Measurements from ENCODE around the gene MEAF6. TPM values are rescaled to one million over a fixed set of nuclear protein-coding genes. Genes with fewer than 3 reads are reported as not detected.

Gene MEAF6
- total RNA-seq, 2 experiments from 2014 or later = 66.8 to 72.2 TPM

DNA sequence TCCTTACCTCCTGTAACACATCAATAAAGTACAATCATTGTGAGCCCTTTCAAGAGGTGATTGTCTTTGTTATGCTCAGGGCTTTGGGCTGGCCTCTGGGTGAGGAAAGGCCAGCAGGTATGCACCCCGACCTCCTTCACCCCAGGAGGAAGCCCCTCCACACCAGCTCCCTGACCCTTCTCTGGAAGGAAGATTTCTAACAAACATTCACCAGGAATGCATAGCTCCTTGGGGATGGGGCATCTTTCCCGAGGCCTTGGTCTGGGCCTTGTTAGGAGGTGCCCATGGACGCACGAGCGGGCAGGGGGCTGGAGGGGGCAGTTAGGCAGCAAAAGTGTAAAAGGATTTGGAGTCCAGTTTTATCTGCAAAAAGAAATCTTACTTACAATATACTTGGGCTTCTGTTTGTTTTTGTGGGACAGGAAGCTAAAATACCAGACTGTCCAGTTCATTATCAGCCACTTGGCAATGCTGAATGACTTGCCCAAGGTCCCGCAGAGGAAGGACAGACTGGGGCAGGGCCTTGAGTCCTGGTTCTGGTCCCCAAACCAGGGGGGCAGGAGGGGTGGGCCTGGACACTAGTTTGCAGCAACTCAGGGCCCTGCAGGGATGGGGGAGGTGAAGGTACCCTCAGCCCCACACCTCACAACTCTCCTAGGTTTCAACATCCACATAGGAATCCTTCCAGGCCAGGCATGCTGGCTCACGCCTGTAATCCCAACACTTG, 30.1 kb downstream of the MEAF6 start:
- Mint-ChIP-seq H3K4me1 (peaks cover 35% of the 10 kb centered on the region), H3K36me3 (ENCODE audit: low read depth) (peaks cover 47% of the 10 kb centered on the region), H3K27me3 (no peaks in the 10 kb centered on the region), H3K27ac (peak overlapping the region; percentile 8), H3K4me3 (no peak overlapping the region), H3K9me3 (ENCODE audit: low read depth) (no peaks in the 10 kb centered on the region)
- DNase-seq (no peak), ATAC-seq (no peak)
- POLR2A ChIA-PET = interaction anchor here (3.9 kb wide), 1 partner anchor 9 kb away, joined by 30 read pairs; the partner anchor contains the start of gene ZC3H12A
- CTCF ChIA-PET = interaction anchor here (1.1 to 4.7 kb wide), 4 partner anchors 13 to 29 kb away, joined by 3 to 194 read pairs (median 32); no protein-coding TSS in a partner anchor
- intact Hi-C loops (cut with DNase I, micrococcal nuclease) = no loop called here

DNA sequence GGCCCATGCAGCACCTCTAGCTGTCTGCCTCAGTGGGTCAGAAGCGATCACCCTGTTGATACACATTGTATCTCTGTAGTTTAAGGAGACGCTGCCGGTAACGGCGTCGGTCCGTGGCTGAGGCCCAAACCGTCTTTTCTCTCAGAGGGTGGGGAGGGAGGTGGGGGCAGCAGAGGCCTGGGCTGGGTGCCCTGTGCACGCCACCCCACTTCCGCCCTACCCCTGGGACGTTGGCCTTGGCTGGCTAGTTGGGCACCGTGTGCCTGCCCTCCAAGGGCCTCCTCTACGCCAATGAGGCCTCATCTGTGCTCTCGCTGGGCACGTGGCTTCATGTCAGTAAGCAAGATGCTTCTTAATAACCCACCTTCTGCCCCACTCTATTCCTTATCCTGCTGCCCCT, 30.8 kb downstream of the MEAF6 start:
- ATAC-seq = no peak
- peak overlapping the region; percentile 8 for H3K27ac Mint-ChIP-seq
- no peak for DNase-seq
- ChIA-PET CTCF (interaction anchor here (4.6 to 4.7 kb wide), 2 partner anchors 13 to 29 kb away, joined by 43 to 194 read pairs; no protein-coding TSS in a partner anchor), POLR2A (no interaction called here)
- intact Hi-C loops (cut with DNase I, micrococcal nuclease) = no loop called here
- H3K36me3 Mint-ChIP-seq (ENCODE audit: low read depth) = peaks cover 54% of the 10 kb centered on the region
- H3K4me3 Mint-ChIP-seq = no peak overlapping the region
- H3K27me3 Mint-ChIP-seq = no peaks in the 10 kb centered on the region
- no peaks in the 10 kb centered on the region for H3K9me3 Mint-ChIP-seq (ENCODE audit: low read depth)
- H3K4me1 Mint-ChIP-seq = peaks cover 35% of the 10 kb centered on the region

DNA sequence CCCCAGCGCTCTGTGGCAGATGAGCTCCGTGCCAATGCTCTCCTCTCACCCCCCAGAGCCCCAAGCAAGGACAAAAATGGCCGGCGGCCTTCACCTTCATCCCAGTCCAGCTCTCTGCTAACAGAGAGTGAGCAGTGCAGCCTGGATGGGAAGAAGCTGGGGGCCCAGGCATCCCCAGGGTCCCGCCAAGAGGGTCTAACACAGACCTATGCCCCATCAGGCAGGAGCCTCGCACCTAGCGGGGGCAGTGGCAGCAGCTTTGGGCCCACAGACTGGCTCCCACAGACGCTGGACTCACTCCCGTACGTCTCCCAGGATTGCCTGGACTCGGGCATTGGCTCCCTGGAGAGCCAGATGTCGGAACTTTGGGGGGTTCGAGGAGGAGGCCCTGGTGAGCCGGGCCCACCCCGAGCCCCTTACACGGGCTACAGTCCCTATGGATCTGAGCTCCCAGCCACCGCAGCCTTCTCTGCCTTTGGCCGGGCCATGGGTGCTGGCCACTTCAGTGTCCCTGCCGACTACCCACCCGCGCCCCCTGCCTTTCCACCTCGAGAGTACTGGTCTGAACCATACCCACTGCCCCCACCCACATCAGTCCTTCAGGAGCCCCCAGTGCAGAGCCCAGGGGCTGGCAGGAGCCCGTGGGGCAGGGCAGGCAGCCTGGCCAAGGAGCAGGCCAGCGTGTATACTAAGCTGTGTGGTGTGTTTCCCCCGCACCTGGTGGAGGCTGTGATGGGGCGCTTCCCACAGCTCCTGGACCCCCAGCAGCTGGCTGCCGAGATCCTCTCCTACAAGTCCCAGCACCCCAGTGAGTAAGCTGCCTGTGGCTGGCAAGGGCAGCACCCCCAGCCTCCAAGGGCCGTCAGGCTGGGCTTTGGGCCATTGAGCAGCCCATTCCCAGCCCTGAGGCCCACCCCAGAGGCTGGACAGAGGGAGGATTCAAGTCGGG, 31.5 kb downstream of the MEAF6 start:
- CTCF ChIA-PET = no interaction called here
- no peak for ATAC-seq
- Mint-ChIP-seq H3K27me3 (no peaks in the 10 kb centered on the region), H3K36me3 (ENCODE audit: low read depth) (peaks cover 61% of the 10 kb centered on the region), H3K9me3 (ENCODE audit: low read depth) (no peaks in the 10 kb centered on the region), H3K27ac (peak overlapping the region; percentile 98), H3K4me3 (no peak overlapping the region), H3K4me1 (peaks cover 38% of the 10 kb centered on the region)
- POLR2A ChIA-PET = interaction anchor here (0.6 kb wide), 1 partner anchor 560 kb away, joined by 3 read pairs; no protein-coding TSS in a partner anchor
- DNase-seq = no peak
- intact Hi-C loops (cut with DNase I, micrococcal nuclease) = no loop called here

DNA sequence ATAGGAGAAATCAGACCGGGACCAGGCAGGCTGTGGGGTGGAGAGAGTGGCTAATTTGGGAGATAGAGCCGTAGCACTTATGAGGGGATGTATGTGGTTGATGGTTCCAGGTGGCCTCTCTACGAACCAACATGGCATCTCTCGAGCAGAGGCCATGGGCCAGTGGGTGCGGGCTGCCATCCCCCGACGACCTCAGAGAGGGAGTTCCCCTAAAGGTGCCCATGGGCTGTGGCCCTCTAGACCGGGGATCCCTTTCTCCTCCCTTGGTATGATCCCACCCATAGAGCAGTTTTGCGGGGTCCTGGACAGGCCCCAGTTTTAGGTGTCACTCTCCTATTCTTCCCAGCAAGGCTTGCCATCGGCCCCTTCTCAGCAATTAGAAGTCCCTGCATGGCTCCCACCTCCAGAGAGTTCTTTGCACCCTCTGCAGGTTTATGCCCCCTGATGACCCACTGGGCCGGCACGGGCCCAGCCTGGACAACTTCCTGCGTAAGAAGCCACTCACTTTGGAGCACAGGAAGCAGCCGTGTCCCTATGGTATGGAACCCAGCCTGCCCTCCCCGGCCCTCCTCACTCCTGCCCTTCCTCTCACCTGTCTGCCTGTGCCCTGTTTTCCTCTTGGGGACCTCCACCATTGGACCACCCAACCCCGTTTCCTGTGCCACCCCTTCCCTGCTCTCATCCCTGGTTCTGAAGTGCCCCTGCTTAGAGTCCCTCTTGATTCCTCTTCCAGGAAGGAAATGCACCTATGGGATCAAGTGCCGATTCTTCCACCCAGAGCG, 32.4 kb downstream of the MEAF6 start:
- Mint-ChIP-seq H3K27me3 (no peaks in the 10 kb centered on the region), H3K27ac (peak overlapping the region; percentile 98), H3K9me3 (ENCODE audit: low read depth) (no peaks in the 10 kb centered on the region), H3K4me3 (peak overlapping the region; percentile 95), H3K4me1 (peaks cover 38% of the 10 kb centered on the region), H3K36me3 (ENCODE audit: low read depth) (peaks cover 66% of the 10 kb centered on the region)
- ATAC-seq (no peak), DNase-seq (no peak)
- POLR2A ChIA-PET = interaction anchor here (0.6 kb wide), 1 partner anchor 18 kb away, joined by 3 read pairs; no protein-coding TSS in a partner anchor
- intact Hi-C loops (cut with DNase I, micrococcal nuclease) = no loop called here
- CTCF ChIA-PET = interaction anchor here (0.5 to 1.1 kb wide), 2 partner anchors 28 to 32 kb away, joined by 3 to 5 read pairs; partner anchors contain the start of gene MEAF6

DNA sequence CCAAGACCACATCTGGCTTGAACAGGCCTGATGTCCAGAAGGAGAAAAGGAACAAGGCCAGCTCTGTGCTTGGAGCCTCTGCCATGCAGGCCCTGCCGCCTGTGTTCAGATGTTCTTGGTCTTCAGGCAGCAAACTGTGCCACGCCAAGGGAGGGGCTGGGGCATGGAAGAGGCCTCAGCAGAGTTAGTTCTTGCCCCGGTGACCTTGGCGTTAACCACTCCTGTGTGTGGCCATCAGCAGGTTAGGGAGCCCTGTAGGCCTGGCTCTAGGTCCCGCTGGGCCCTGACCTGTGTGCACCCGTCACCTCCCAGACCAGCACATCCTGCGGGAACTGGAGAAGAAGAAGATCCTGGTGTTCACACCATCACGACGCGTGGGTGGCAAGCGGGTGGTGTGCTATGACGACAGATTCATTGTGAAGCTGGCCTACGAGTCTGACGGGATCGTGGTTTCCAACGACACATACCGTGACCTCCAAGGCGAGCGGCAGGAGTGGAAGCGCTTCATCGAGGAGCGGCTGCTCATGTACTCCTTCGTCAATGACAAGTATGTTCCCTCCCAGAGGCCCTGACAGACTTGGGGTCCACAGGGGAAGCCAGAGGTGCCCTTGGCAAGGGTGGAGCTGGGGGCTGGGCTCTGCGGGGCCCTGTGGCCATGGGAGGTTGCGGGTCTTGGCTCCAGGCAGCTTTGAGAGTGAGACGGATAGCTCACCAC, 33.1 kb downstream of the MEAF6 start:
- peak; percentile 79 for DNase-seq
- Mint-ChIP-seq H3K4me3 (peak overlapping the region; percentile 95), H3K27ac (peak overlapping the region; percentile 98), H3K27me3 (no peaks in the 10 kb centered on the region), H3K9me3 (ENCODE audit: low read depth) (no peaks in the 10 kb centered on the region), H3K36me3 (ENCODE audit: low read depth) (peaks cover 73% of the 10 kb centered on the region), H3K4me1 (peaks cover 32% of the 10 kb centered on the region)
- POLR2A ChIA-PET = interaction anchor here (0.6 kb wide), 1 partner anchor 19 kb away, joined by 3 read pairs; no protein-coding TSS in a partner anchor
- no peak for ATAC-seq
- intact Hi-C loops (cut with DNase I, micrococcal nuclease) = no loop called here
- CTCF ChIA-PET = interaction anchor here (0.5 to 1.1 kb wide), 2 partner anchors 27 to 33 kb away, joined by 3 to 5 read pairs; partner anchors contain the start of gene MEAF6

DNA sequence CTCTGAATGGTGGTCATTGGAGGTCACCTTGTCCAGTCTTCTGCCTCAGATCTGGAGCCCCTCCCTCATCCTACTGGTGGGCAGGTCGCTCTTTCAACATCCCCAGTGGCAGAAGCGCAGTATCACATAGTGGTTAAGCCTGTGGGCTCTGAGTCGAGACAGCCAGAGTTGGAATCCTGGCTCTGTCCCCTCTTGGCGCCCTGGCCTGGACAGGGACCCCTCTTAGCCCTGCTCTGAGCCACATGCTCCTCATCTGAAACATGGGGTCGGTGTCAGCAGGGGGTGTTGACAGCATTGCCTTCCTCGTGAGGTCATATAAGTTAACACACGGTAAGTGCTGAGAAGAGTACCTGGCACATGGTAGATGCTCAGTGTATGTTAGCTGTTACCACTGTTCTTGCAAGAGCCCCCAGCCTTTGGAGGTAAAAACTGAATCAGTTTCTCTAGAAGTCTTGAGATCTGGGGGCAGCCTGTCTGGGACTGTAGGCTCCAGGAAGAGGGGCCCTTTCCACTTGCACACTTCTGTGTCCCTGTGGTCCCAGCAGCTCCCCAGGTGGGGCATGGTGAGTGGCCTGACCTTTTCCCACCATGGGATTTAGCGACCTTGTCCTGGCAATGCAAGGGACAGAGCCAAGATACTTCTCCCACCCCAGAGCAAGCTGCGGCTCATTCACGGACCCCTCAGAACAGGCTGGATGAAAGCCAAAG, 33.8 kb downstream of the MEAF6 start:
- H3K9me3 Mint-ChIP-seq (ENCODE audit: low read depth) = no peaks in the 10 kb centered on the region
- intact Hi-C loops (cut with DNase I, micrococcal nuclease) = no loop called here
- CTCF ChIA-PET = interaction anchor here (1.1 kb wide), 1 partner anchor 34 kb away, joined by 5 read pairs; the partner anchor contains the start of gene MEAF6
- ATAC-seq (no peak), DNase-seq (peak; percentile 17)
- POLR2A ChIA-PET = interaction anchor here (0.6 kb wide), 1 partner anchor 486 kb away, joined by 4 read pairs; no protein-coding TSS in a partner anchor
- peaks cover 32% of the 10 kb centered on the region for H3K4me1 Mint-ChIP-seq
- peaks cover 81% of the 10 kb centered on the region for H3K36me3 Mint-ChIP-seq (ENCODE audit: low read depth)
- peak overlapping the region; percentile 95 for H3K4me3 Mint-ChIP-seq
- no peaks in the 10 kb centered on the region for H3K27me3 Mint-ChIP-seq
- peak overlapping the region; percentile 98 for H3K27ac Mint-ChIP-seq

DNA sequence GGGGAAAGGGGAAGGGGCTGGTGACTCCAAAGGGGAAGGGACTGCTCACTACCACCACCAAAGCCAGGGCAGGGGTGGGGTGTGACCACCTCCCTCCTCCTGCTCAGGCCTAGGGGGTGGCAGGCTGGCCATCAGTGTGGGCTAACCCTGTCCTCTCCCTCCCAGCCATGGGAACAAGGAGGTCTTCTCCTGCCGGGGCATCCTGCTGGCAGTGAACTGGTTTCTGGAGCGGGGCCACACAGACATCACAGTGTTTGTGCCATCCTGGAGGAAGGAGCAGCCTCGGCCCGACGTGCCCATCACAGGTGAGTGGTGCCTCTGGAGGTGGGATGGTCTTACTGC, 34.5 kb downstream of the MEAF6 start:
- H3K9me3 Mint-ChIP-seq (ENCODE audit: low read depth) = no peaks in the 10 kb centered on the region
- DNase-seq (peak; percentile 21), ATAC-seq (no peak)

DNA sequence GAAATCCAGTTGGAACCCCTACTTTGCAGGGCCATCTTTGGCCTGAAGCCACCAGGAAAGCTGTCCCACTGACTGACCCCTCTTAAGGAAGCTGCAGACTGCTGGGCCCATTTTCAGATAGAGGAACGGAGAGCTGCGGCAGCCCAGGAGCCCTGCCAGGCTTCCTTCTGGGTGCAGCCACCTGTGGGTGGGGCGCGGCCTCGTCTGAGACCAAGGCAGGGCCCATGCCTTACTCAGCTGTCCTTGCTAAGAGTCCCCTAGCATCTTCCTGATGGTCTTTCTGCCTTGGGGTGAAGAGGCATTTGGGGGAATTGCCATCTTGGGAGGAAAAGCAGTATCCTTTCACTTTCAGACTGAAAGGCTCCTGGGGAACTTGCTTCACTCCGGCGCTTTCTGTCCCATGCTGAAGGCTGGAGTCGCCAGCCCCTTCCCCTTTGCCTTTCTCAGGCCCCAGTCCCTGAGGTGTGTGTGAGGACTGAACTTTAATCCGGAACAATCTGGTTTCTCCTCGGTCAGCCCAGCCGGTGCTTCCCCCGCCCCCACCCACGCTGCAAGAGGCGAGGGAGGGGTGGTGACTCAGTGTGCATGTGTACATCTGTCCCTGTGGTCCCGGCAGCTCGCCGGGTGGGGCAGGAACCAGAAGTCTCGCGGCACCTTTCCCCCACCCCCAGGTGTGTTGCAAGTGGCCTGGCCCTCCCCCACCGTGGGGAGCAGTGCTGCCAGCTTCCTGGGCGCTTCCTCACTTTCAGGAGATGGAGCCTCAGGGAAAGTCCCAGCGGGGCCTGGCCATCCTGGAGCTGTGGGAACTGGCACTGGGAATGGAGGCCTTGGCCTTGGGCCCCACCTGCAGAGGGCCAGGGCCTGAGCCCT, 35.1 kb downstream of the MEAF6 start:
- POLR2A ChIA-PET = interaction anchor here (0.6 to 1.7 kb wide), 6 partner anchors 13 to 1932 kb away, joined by 3 to 8 read pairs (median 6); partner anchors contain the start of genes SNIP1 and UTP11
- intact Hi-C loops (cut with DNase I, micrococcal nuclease) = loop anchor here (1.0 to 10.0 kb wide), 14 partner anchors 8 to 1545 kb away; partner anchors contain the start of genes CDCA8 (in 2 of the 2), GNL2 (in 2 of the 2), MEAF6 (in 2 of the 2) and AGO3 (in 1 of the 2)
- H3K36me3 Mint-ChIP-seq (ENCODE audit: low read depth) = peaks cover 87% of the 10 kb centered on the region

More for the DNA sequence above, 34.5 kb downstream of the MEAF6 start:
- peaks cover 32% of the 10 kb centered on the region for H3K4me1 Mint-ChIP-seq
- no peaks in the 10 kb centered on the region for H3K27me3 Mint-ChIP-seq
- H3K27ac Mint-ChIP-seq = peak overlapping the region; percentile 98
- peak overlapping the region; percentile 95 for H3K4me3 Mint-ChIP-seq
- ChIA-PET POLR2A (interaction anchor here (0.6 kb wide), 1 partner anchor 207 kb away, joined by 3 read pairs; no protein-coding TSS in a partner anchor), CTCF (interaction anchor here (1.2 to 2.3 kb wide), 3 partner anchors 25 to 204 kb away, joined by 3 to 19 read pairs (median 14); partner anchors contain the start of gene MEAF6)
- intact Hi-C loops (cut with DNase I, micrococcal nuclease) = no loop called here
- peaks cover 87% of the 10 kb centered on the region for H3K36me3 Mint-ChIP-seq (ENCODE audit: low read depth)

DNA sequence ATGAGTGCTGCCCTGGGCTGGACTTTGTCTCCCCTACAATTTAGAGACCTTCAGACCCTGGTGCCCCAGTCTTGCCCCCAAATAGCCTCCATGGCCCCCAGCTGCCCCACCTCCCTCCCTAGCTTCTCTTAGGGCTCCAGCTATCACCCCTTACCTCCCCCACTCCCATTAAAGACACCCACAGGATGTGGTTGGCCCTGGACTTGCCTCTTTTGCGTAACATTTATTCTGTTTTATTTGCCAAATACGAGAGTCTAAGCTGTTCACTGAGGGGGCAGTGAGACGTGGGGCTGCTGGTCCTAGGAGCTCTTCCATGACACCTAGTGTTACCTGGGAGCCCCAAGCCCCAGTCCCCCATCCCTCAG, 35.7 kb downstream of the MEAF6 start:
- Mint-ChIP-seq H3K4me3 (peak overlapping the region; percentile 95), H3K36me3 (ENCODE audit: low read depth) (peaks cover 81% of the 10 kb centered on the region), H3K27ac (peak overlapping the region; percentile 98), H3K27me3 (no peaks in the 10 kb centered on the region), H3K4me1 (peaks cover 32% of the 10 kb centered on the region), H3K9me3 (ENCODE audit: low read depth) (no peaks in the 10 kb centered on the region)
- peak; percentile 58 for DNase-seq
- ATAC-seq = peak; percentile 0
- intact Hi-C loops (cut with DNase I, micrococcal nuclease) = loop anchor here (1.0 to 10.0 kb wide), 15 partner anchors 8 to 1544 kb away; partner anchors contain the start of genes CDCA8 (in 2 of the 2), GNL2 (in 2 of the 2), MEAF6 (in 2 of the 2) and AGO3 (in 1 of the 2)
- CTCF ChIA-PET = interaction anchor here (0.6 to 3.9 kb wide), 12 partner anchors 8 to 1193 kb away, joined by 3 to 63 read pairs (median 5); partner anchors contain the start of gene MEAF6
- POLR2A ChIA-PET = interaction anchor here (0.6 to 1.7 kb wide), 10 partner anchors 8 to 1933 kb away, joined by 3 to 13 read pairs (median 4); partner anchors contain the start of genes SNIP1 and UTP11

More for the DNA sequence above, 35.1 kb downstream of the MEAF6 start:
- peak overlapping the region; percentile 95 for H3K4me3 Mint-ChIP-seq
- peak; percentile 52 for ATAC-seq
- no peaks in the 10 kb centered on the region for H3K9me3 Mint-ChIP-seq (ENCODE audit: low read depth)
- H3K27me3 Mint-ChIP-seq = no peaks in the 10 kb centered on the region
- peaks cover 32% of the 10 kb centered on the region for H3K4me1 Mint-ChIP-seq
- CTCF ChIA-PET = interaction anchor here (0.6 to 3.9 kb wide), 10 partner anchors 7 to 482 kb away, joined by 3 to 63 read pairs (median 7); partner anchors contain the start of gene MEAF6
- peak overlapping the region; percentile 98 for H3K27ac Mint-ChIP-seq
- DNase-seq = peak; percentile 96

Data from activated CD4-positive, alpha-beta T cell treated with anti-CD3 and anti-CD28 coated beads for 36 hours (primary cell).